A204.1 (cell line): ENCODE data around the gene RINL.
"Not testable (repeated sequence)": the region's sequence is repeated elsewhere in the genome, so short reads cannot be mapped to it uniquely, and the experiment has no call there.

ENCODE experiments used
- FAIRE-seq: peaks from 2 replicates; lab custom pipeline; 2012; peaks lifted over from hg19 to GRCh38; lab: Jason Lieb, UNC

Gene RINL

GRCh38 chr19:38904581-38905539, 26.8 kb upstream of the RINL start:
- no peak for FAIRE-seq

DNA sequence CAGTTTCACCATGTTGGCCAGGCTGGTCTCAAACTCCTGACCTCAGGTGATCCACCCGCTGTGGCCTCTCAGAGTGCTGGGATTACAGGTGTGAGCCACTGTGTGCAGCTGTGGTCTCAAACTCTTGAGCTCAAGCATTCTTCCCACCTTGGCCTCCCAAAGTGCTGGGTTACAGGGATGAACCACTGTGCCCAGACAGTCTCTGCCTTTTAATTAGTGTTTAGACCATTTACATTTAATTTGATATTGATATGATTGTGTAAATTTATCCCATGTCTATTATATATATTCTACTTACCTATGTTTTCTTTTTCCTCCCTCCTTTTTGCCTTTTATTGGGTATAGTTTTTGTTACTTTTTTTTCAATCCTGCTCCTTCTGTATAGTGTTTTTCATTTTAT, 23.6 kb upstream of the RINL start:
- no peak for FAIRE-seq

- FAIRE-seq: no peak
Measured at GRCh38 chr19:38900743-38901190, 22.7 kb upstream of the RINL start.

- FAIRE-seq: no peak
Measured at GRCh38 chr19:38900202-38900629, 22.1 kb upstream of the RINL start.

- FAIRE-seq: peak; percentile 99
Measured at GRCh38 chr19:38899447-38900201, 21.5 kb upstream of the RINL start, which contains the start of the genes NFKBIB and SIRT2. Gene NFKBIB, plus strand, starts transcription at chr19:38899969. Its CDS starts 64 bp downstream, at chr19:38900033. Gene SIRT2, minus strand, starts transcription at chr19:38899618. Its CDS starts 97 bp downstream, at chr19:38899521.

- no peak for FAIRE-seq
Measured at GRCh38 chr19:38898788-38899446, 20.8 kb upstream of the RINL start.

DNA sequence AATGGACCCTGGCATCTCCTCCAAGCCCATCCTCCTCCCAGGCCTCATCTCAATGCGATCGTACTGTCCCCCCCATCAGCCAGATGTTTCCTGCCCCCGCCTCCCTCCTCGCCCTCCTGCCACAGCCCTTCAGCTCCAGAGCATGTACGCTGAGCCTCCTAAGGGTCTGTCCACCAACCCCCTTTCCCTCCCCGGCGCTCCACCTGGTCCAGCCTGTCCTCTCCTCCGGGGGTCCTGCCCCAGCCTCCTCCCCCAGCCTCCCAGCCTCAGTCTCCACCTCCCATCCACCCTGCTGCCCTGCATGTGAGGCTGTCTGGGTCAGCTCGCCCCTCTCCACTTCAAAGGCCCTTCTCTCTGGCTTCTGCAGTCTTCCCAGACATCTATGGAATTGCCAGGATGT, 16.9 kb upstream of the RINL start:
- no peak for FAIRE-seq

- no peak for FAIRE-seq
Measured at GRCh38 chr19:38893341-38893771, 15.3 kb upstream of the RINL start.

DNA sequence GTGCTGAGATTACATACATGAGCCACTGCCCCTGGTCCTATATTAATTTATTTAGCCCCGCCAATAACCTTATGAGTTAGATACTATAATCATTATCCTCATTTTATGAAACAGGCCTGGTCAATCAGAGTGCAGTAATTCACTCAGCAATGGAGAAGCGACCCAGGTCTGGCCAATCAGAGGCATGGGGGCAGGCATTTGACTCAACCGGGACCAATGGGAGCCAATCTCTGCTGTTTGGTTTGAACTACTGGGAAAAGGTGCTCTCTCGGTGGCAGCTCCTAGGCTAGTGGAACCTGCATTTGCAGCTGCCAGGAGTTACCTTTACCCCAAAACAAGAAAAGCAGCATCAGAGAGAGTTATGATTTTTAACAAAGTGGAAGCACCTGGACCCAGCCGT, 14.8 kb upstream of the RINL start:
- no peak for FAIRE-seq

DNA sequence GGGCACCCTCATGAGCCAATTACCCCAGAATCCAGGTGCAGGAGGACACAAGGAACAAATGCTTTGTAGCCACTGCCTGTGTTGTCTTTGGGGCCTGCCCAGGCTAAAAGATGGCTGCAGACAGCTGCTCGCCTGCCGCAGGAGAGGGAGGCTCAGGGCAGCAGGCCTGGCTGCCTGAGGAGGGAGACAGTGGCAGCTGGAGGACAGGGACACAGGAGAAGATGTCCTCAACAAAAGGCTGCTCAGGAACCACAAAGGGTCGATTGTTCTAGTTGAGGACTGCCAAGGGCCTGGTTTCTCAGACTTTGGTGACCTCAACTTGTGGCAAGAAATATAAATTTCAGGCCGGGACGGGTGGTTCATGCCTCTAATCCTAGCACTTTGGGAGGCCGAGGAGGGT, 13.7 kb upstream of the RINL start:
- FAIRE-seq: no peak

DNA sequence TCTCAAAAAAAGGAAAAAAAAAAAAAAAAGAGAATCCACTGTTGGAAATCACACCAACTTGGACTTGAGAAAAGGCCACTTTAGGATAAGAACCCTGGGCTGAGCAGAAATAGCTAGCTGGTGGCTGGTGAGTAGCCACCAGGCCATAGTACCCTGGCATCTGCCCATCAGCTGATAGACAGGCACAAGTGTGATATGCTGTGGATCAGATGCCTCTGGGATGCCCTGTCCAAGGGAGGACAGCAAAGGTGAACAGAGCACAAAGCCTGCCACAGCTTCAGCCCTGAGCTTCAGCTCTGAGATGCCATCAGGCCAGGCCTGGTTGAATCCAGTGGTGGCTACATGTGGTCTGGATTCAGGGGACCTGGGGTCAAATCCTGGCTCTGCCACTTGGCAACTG, 12.6 kb upstream of the RINL start:
- no peak for FAIRE-seq

DNA sequence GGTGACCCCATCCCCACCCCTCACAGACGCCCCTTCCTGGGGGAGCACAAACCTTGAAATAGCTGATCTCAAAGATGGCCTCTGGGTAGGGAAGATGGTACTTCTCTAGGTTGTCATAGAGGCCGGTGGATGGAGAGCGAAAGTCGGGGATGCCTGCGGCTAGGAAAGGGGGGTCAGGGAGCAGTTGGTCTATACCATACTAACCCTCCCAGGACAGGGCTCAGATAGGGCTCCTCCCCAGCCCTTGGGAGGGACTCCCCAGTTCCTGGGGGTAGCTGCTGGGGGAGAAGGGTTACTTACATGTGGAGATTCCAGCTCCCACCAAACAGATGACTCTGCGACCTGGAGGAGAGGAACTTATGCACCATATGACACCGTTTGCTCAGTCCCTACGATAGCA, 11.7 kb upstream of the RINL start:
- FAIRE-seq: no peak

GRCh38 chr19:38888876-38889275, 10.8 kb upstream of the RINL start:
- FAIRE-seq: no peak

GRCh38 chr19:38884691-38885090, 6.6 kb upstream of the RINL start:
- FAIRE-seq: not testable (repeated sequence)

DNA sequence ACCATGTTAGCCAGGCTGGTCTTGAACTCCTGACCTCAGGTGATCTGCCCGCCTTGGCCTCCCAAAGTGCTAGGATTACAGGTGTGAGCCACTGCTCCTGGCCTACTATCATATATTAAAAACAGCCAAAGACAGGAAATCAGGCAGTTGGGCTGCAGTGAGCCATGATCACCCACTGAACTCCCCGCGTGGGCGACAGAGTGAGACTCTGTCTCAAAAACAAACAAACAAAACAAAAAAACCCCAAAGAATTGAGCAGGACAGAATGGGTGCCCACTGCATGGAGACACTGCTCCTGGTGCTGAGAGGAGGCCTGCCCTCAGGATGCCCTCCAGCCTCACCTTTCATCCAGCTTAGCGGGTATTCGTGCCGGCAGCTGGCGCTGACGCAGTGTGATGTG, 5.2 kb upstream of the RINL start:
- FAIRE-seq: no peak

GRCh38 chr19:38880882-38881609, 3.0 kb upstream of the RINL start:
- no peak for FAIRE-seq

DNA sequence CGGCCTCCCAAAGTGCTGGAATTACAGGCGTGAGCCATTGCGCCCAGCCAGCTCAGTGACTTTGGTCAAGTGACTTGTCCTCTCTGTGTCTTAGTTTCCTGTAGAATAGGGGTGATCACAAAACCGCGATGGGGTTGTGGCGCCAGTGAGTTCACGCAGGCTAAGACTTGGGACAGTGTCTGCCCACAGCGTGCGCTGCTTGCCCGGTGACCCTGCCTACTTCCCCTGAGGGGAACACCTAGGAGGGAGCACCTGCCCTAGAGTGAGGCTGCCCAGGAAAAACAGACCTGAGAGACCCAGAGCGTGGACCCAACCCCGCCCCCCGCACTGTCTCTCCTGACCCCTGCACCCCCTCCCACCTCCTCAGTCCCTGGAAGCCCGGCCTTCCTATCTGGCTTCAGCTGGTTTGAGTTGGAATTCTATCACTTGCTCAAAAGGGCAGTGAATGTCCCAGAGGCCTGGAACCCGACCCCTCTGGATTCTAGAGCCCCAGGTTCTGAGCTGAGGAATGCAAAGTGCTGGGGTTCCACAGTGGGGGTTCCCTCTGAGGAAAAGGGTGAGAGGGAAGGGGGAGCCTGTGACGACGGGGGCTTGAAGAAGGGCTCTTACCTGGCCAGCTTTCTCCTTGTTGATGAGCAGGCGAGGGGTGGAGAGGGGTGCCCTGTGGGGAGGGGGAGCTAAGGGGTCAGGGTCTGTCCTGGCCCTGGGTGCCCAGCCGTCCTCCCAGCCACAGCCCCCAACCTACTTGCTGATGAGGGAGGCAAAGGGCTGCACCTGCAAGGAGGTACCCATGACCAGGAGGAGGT, 2.2 kb upstream of the RINL start:
- no peak for FAIRE-seq

DNA sequence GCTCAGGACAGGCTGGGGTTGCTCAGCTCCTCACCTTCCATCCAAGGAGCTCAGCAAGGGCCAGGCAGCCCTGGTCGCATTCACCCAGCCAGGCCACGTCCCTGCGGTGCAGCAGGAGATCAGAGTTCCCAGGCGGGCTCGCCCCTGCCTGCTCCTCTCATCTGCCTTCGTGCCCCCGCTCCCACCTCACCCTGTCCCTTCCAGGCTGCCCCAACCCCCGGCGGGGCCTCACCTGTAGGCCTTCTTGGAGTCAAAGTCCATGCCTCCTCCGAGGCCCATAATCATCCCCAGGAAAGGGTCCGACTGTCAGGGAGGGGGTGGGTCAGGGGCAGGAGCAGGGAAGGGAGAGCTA, 1.3 kb upstream of the RINL start:
- FAIRE-seq: no peak

GRCh38 chr19:38878575-38879399, 712 bp upstream of the RINL start:
- no peak for FAIRE-seq
